HCT116 (cell line): ENCODE data around the gene SMPDL3B.

Source experiments
- ELF1 ChIP-seq: IDR thresholded peaks from 2 replicates; pipeline ENCODE4 v1.6.1; 2012; ENCODE audit warnings: low read depth, borderline replicate concordance
- EZH2 ChIP-seq: fragments of 200-600 bp; sonication (generic); IDR thresholded peaks from 2 replicates; pipeline ENCODE4 v1.6.1; 2017; ENCODE audit warnings: antibody characterized with exemption, mixed run types
- EZH2phosphoT487 ChIP-seq: fragments of 200-600 bp; IDR thresholded peaks from 2 replicates; pipeline ENCODE4 v1.6.1; 2018; ENCODE audit warnings: antibody characterized with exemption, borderline replicate concordance
- MAX ChIP-seq: IDR thresholded peaks from 2 replicates; pipeline ENCODE4 v1.6.1; 2012
- POLR2A ChIP-seq: IDR thresholded peaks from 2 replicates; pipeline ENCODE4 v1.7.0; 2011; ENCODE audit warnings: borderline replicate concordance; ENCODE audit not compliant: insufficient read depth, insufficient read length; ENCODE audit errors: extremely low read depth
- POLR2AphosphoS5 ChIP-seq: IDR thresholded peaks from 2 replicates; pipeline ENCODE4 v1.6.1; 2011; ENCODE audit warnings: mild to moderate bottlenecking, low read depth, low read length, moderate library complexity
- RAD21 ChIP-seq: IDR thresholded peaks from 2 replicates; pipeline ENCODE4 v1.6.1; 2012; ENCODE audit warnings: low read depth, mild to moderate bottlenecking
- SIN3A ChIP-seq: IDR thresholded peaks from 2 replicates; pipeline ENCODE4 v1.6.1; 2012; ENCODE audit warnings: low read depth
- SP1 ChIP-seq: IDR thresholded peaks from 2 replicates; pipeline ENCODE4 v1.6.1; 2012; ENCODE audit warnings: low read depth
- YY1 ChIP-seq: IDR thresholded peaks from 2 replicates; pipeline ENCODE4 v1.6.1; 2011; ENCODE audit warnings: low read length, low read depth, moderate library complexity, mild to moderate bottlenecking; ENCODE audit not compliant: insufficient replicate concordance; ENCODE audit errors: extremely low read depth
- ZNF274 ChIP-seq: fragments of 200-500 bp; sonication (Bioruptor generic); IDR thresholded peaks from 2 replicates; pipeline ENCODE4 v1.6.1; 2014; ENCODE audit warnings: mild to moderate bottlenecking, low read depth, low read length, inconsistent platforms
- TF ChIP-seq, protein P1 (sequence below), 3 experiments: fragments of 200-600 bp in 1 of 3; sonication (generic) in 1 of 3; IDR thresholded peaks in 2 of 3; conservative IDR thresholded peaks in 1 of 3; 2 replicates each; pipeline ENCODE4 v1.5.1; 2012 to 2017; ENCODE audit warnings: low read depth in 2 of 3, low read length in 2 of 3, antibody characterized with exemption in 1 of 3, borderline replicate concordance in 1 of 3, control low read depth in 1 of 3, mild to moderate bottlenecking in 1 of 3, mixed read lengths in 1 of 3, mixed run types in 1 of 3, moderate library complexity in 1 of 3; ENCODE audit not compliant: insufficient read depth in 1 of 3
- TF ChIP-seq, protein P2 (sequence below): IDR thresholded peaks from 2 replicates; pipeline ENCODE4 v1.6.1; 2012; ENCODE audit warnings: low read depth

GRCh38 chr1:27973771-27974416, 39.1 kb downstream of the SMPDL3B start:
- TF ChIP-seq, protein P1, sequence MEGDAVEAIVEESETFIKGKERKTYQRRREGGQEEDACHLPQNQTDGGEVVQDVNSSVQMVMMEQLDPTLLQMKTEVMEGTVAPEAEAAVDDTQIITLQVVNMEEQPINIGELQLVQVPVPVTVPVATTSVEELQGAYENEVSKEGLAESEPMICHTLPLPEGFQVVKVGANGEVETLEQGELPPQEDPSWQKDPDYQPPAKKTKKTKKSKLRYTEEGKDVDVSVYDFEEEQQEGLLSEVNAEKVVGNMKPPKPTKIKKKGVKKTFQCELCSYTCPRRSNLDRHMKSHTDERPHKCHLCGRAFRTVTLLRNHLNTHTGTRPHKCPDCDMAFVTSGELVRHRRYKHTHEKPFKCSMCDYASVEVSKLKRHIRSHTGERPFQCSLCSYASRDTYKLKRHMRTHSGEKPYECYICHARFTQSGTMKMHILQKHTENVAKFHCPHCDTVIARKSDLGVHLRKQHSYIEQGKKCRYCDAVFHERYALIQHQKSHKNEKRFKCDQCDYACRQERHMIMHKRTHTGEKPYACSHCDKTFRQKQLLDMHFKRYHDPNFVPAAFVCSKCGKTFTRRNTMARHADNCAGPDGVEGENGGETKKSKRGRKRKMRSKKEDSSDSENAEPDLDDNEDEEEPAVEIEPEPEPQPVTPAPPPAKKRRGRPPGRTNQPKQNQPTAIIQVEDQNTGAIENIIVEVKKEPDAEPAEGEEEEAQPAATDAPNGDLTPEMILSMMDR (IDR thresholded peaks at IDR 0.05 in 2 of 3, conservative IDR thresholded peaks at IDR 0.05 in 1 of 3; ENCODE audit: borderline replicate concordance in 1 of 3, insufficient read depth in 1 of 3, low read depth in 2 of 3, low read length in 2 of 3): no peak
- TF ChIP-seq YY1 (no peak), ZNF274 (no peak), RAD21 (no peak), POLR2A (no peak), EZH2phosphoT487 (no peak), MAX (no peak), SP1 (no peak), POLR2AphosphoS5 (no peak), ELF1 (no peak), SIN3A (no peak), EZH2 (no peak)
- TF ChIP-seq, protein P2, sequence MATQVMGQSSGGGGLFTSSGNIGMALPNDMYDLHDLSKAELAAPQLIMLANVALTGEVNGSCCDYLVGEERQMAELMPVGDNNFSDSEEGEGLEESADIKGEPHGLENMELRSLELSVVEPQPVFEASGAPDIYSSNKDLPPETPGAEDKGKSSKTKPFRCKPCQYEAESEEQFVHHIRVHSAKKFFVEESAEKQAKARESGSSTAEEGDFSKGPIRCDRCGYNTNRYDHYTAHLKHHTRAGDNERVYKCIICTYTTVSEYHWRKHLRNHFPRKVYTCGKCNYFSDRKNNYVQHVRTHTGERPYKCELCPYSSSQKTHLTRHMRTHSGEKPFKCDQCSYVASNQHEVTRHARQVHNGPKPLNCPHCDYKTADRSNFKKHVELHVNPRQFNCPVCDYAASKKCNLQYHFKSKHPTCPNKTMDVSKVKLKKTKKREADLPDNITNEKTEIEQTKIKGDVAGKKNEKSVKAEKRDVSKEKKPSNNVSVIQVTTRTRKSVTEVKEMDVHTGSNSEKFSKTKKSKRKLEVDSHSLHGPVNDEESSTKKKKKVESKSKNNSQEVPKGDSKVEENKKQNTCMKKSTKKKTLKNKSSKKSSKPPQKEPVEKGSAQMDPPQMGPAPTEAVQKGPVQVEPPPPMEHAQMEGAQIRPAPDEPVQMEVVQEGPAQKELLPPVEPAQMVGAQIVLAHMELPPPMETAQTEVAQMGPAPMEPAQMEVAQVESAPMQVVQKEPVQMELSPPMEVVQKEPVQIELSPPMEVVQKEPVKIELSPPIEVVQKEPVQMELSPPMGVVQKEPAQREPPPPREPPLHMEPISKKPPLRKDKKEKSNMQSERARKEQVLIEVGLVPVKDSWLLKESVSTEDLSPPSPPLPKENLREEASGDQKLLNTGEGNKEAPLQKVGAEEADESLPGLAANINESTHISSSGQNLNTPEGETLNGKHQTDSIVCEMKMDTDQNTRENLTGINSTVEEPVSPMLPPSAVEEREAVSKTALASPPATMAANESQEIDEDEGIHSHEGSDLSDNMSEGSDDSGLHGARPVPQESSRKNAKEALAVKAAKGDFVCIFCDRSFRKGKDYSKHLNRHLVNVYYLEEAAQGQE: no peak
